DOHH2 (cell line): ENCODE results near the gene ARHGAP4.

Source experiments
- H3F3A ChIP-seq: fragments of 200-600 bp; sonication (generic), shearing (Covaris generic); 2 replicates; pipeline ENCODE4 v1.6.0; 2016; ENCODE audit warnings: antibody characterized with exemption, mild to moderate bottlenecking; ENCODE audit not compliant: control insufficient read depth, insufficient read depth
- H3K27ac ChIP-seq: fragments of 200-600 bp; sonication (generic); 2 replicates; pipeline ENCODE4 v1.5.1; 2014; ENCODE audit warnings: low read depth, mild to moderate bottlenecking, low read length, moderate library complexity
- H3K27me3 ChIP-seq: fragments of 200-600 bp; sonication (generic); 2 replicates; pipeline ENCODE4 v1.6.1; 2014; ENCODE audit warnings: mild to moderate bottlenecking, low read length, mixed read lengths; ENCODE audit not compliant: control insufficient read depth
- H3K36me3 ChIP-seq: fragments of 200-600 bp; sonication (generic); 2 replicates; pipeline ENCODE4 v1.6.1; 2014; ENCODE audit warnings: mild to moderate bottlenecking, low read length, moderate library complexity, mixed read lengths; ENCODE audit not compliant: control insufficient read depth
- H3K4me1 ChIP-seq: fragments of 200-600 bp; sonication (generic); 2 replicates; pipeline ENCODE4 v1.6.1; 2014; ENCODE audit warnings: mild to moderate bottlenecking, low read length, mixed read lengths; ENCODE audit not compliant: control insufficient read depth
- H3K4me2 ChIP-seq: fragments of 200-600 bp; sonication (generic); 2 replicates; pipeline ENCODE4 v1.6.0; 2014; ENCODE audit warnings: mild to moderate bottlenecking, low read length, moderate library complexity
- H3K4me3 ChIP-seq: fragments of 200-600 bp; sonication (generic); 2 replicates; pipeline ENCODE4 v1.5.1; 2014; ENCODE audit warnings: mild to moderate bottlenecking, low read length, mixed read lengths
- H3K79me2 ChIP-seq: fragments of 200-600 bp; sonication (generic); 2 replicates; pipeline ENCODE4 v1.6.1; 2014; ENCODE audit warnings: mild to moderate bottlenecking, low read length, mixed read lengths; ENCODE audit not compliant: control insufficient read depth
- H3K9me2 ChIP-seq: fragments of 200-600 bp; sonication (generic); replicated peaks from 2 replicates; pipeline ENCODE4 v1.6.1; 2014; ENCODE audit warnings: mild to moderate bottlenecking, low read length, mixed read lengths; ENCODE audit not compliant: control insufficient read depth
- H3K9me3 ChIP-seq: fragments of 200-600 bp; sonication (generic); 2 replicates; pipeline ENCODE4 v1.6.1; 2014; ENCODE audit warnings: antibody characterized with exemption, low read length, mixed read lengths; ENCODE audit not compliant: control insufficient read depth, insufficient read depth
- H4K20me1 ChIP-seq: fragments of 200-600 bp; sonication (generic); 2 replicates; pipeline ENCODE4 v1.6.0; 2014; ENCODE audit warnings: low read depth, mild to moderate bottlenecking, antibody characterized with exemption, low read length, moderate library complexity; ENCODE audit not compliant: control insufficient read depth, insufficient read depth
- CTCF ChIP-seq: fragments of 200-600 bp; sonication (generic); IDR thresholded peaks from one replicate; pipeline ENCODE4 v1.5.1; 2014; ENCODE audit warnings: antibody characterized with exemption, mild to moderate bottlenecking, low read depth, low read length; ENCODE audit not compliant: poor library complexity, severe bottlenecking
- EZH2phosphoT487 ChIP-seq: fragments of 200-600 bp; sonication (generic); IDR thresholded peaks from 2 replicates; pipeline ENCODE4 v1.6.1; 2017; ENCODE audit warnings: borderline replicate concordance, mild to moderate bottlenecking, antibody characterized with exemption, low read length, moderate library complexity, mixed read lengths

Gene ARHGAP4

GRCh38 chrX:153917869-153918268, 8.2 kb downstream of the ARHGAP4 start:
- TF ChIP-seq EZH2phosphoT487 (no peak), CTCF (no peak)
- Histone ChIP-seq H3K79me2 (peaks cover 9% of the 10 kb centered on the region), H3K9me3 (no peaks in the 10 kb centered on the region), H3K27ac (no peak overlapping the region), H3F3A (no peaks in the 10 kb centered on the region), H3K9me2 (no peaks in the 10 kb centered on the region), H3K4me2 (no peak overlapping the region), H3K4me1 (no peaks in the 10 kb centered on the region), H3K36me3 (peaks cover 31% of the 10 kb centered on the region), H4K20me1 (no peaks in the 10 kb centered on the region), H3K27me3 (no peaks in the 10 kb centered on the region), H3K4me3 (no peak overlapping the region)

GRCh38 chrX:153913701-153914100, 12.4 kb downstream of the ARHGAP4 start:
- Histone ChIP-seq H3K27ac (no peak overlapping the region), H3K79me2 (no peaks in the 10 kb centered on the region), H4K20me1 (no peaks in the 10 kb centered on the region), H3K4me3 (no peak overlapping the region), H3K27me3 (no peaks in the 10 kb centered on the region), H3K36me3 (peaks cover 19% of the 10 kb centered on the region), H3K4me1 (no peaks in the 10 kb centered on the region), H3K4me2 (no peak overlapping the region), H3F3A (no peaks in the 10 kb centered on the region), H3K9me2 (no peaks in the 10 kb centered on the region), H3K9me3 (no peaks in the 10 kb centered on the region)
- no peak for TF ChIP-seq CTCF
- TF ChIP-seq EZH2phosphoT487: no peak

- H3K4me3 ChIP-seq: no peak overlapping the region
- peaks cover 17% of the 10 kb centered on the region for H3K36me3 ChIP-seq
- no peak overlapping the region for H3K4me2 ChIP-seq
- no peaks in the 10 kb centered on the region for H3K9me2 ChIP-seq
- no peaks in the 10 kb centered on the region for H3F3A ChIP-seq
- H3K79me2 ChIP-seq: no peaks in the 10 kb centered on the region
- H3K27ac ChIP-seq: no peak overlapping the region
- TF ChIP-seq EZH2phosphoT487 (no peak), CTCF (no peak)
- H3K4me1 ChIP-seq: no peaks in the 10 kb centered on the region
- H3K9me3 ChIP-seq: no peaks in the 10 kb centered on the region
- no peaks in the 10 kb centered on the region for H3K27me3 ChIP-seq
- no peaks in the 10 kb centered on the region for H4K20me1 ChIP-seq
Measured at GRCh38 chrX:153913211-153913610, 12.9 kb downstream of the ARHGAP4 start.

GRCh38 chrX:153911798-153912197, 14.3 kb downstream of the ARHGAP4 start:
- H3K36me3 ChIP-seq: peaks cover 10% of the 10 kb centered on the region
- H3K4me3 ChIP-seq: no peak overlapping the region
- TF ChIP-seq EZH2phosphoT487: no peak
- no peak for TF ChIP-seq CTCF
- no peak overlapping the region for H3K4me2 ChIP-seq
- H4K20me1 ChIP-seq: no peaks in the 10 kb centered on the region
- no peaks in the 10 kb centered on the region for H3K9me2 ChIP-seq
- no peaks in the 10 kb centered on the region for H3K79me2 ChIP-seq
- no peaks in the 10 kb centered on the region for H3K27me3 ChIP-seq
- H3K4me1 ChIP-seq: no peaks in the 10 kb centered on the region
- H3F3A ChIP-seq: no peaks in the 10 kb centered on the region; the same call in 1 of the 2 replicates
- no peak overlapping the region for H3K27ac ChIP-seq
- H3K9me3 ChIP-seq: no peaks in the 10 kb centered on the region
